Neural cell (in vitro differentiated cells): ENCODE results near the gene PROCA1.

ENCODE experiments used
- EP300 ChIP-seq: fragments of 450-650 bp; conservative IDR thresholded peaks from 2 replicates; pipeline ENCODE4 v1.6.1; 2014; ENCODE audit warnings: antibody characterized with exemption, mild to moderate bottlenecking, moderate library complexity; ENCODE audit not compliant: poor library complexity, severe bottlenecking
- EZH2 ChIP-seq: fragments of 200-600, 300-800 bp; shearing (Covaris generic), sonication (generic); IDR thresholded peaks from 2 replicates; pipeline ENCODE4 v1.6.1; 2014; ENCODE audit warnings: antibody characterized with exemption, low read length, borderline replicate concordance, mild to moderate bottlenecking; ENCODE audit not compliant: insufficient read depth, poor library complexity, severe bottlenecking
- MXI1 ChIP-seq: fragments of 450-650 bp; conservative IDR thresholded peaks from 2 replicates; pipeline ENCODE4 v1.6.1; 2014; ENCODE audit warnings: antibody characterized with exemption, mild to moderate bottlenecking; ENCODE audit not compliant: poor library complexity, severe bottlenecking
- RAD21 ChIP-seq: fragments of 450-650 bp; conservative IDR thresholded peaks from 2 replicates; pipeline ENCODE4 v1.6.1; 2014; ENCODE audit warnings: antibody characterized with exemption, mild to moderate bottlenecking, moderate library complexity
- TAF1 ChIP-seq: IDR thresholded peaks from 2 replicates; pipeline ENCODE4 v1.6.1; 2012; ENCODE audit warnings: low read depth
- TF ChIP-seq, protein P1 (sequence below): fragments of 450-650 bp; IDR thresholded peaks from 2 replicates; pipeline ENCODE4 v1.5.1; 2014; ENCODE audit warnings: antibody characterized with exemption, mild to moderate bottlenecking, moderate library complexity; ENCODE audit not compliant: poor library complexity, severe bottlenecking

DNA sequence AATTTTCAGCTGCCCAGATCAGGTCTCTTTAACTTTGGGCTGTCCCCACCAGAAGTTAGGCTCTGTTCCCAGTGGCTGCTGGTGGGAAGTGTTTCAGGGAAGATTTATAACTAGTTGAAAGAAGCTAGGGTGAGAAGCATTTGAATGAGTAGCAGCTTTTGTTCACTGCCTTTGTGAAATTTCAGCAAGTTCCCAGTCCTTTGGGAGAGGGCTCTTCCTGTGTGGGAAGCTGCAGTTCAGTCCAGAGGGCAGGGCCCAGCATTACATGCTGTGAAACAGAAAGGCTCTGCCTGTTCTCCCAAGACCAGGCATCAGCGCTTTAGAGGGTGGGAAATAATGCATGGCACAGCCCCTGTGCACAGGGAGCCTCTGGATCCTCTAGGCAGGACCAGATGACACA lies 17.8 kb downstream of the PROCA1 start:
- TF ChIP-seq EZH2 (no peak), EP300 (no peak), MXI1 (no peak), RAD21 (no peak), TAF1 (no peak)
- TF ChIP-seq, protein P1, sequence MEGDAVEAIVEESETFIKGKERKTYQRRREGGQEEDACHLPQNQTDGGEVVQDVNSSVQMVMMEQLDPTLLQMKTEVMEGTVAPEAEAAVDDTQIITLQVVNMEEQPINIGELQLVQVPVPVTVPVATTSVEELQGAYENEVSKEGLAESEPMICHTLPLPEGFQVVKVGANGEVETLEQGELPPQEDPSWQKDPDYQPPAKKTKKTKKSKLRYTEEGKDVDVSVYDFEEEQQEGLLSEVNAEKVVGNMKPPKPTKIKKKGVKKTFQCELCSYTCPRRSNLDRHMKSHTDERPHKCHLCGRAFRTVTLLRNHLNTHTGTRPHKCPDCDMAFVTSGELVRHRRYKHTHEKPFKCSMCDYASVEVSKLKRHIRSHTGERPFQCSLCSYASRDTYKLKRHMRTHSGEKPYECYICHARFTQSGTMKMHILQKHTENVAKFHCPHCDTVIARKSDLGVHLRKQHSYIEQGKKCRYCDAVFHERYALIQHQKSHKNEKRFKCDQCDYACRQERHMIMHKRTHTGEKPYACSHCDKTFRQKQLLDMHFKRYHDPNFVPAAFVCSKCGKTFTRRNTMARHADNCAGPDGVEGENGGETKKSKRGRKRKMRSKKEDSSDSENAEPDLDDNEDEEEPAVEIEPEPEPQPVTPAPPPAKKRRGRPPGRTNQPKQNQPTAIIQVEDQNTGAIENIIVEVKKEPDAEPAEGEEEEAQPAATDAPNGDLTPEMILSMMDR: no peak
